ENCODE results near the gene CCIN.

CCIN gene

DNA sequence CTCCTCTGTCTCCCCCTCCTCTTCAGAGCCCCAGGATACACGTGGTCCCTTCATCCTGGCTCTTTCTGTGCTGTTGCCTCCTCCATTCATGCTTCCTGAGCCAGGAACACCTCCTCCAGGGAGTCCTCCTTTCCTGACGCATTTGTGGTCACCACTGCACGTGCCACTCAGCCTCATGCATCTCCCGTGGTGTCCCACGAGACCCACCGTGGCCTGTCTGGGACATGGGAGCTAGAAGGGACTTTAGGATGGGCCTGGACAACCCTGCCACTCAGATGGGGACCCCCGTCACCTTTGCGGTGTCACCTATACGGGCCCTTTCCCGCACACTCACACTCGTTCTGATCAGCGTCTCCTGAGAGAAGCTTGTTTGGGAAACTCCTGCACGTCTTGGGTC, 25.9 kb upstream of the CCIN start:
- in situ Hi-C loops (cut with HindIII; ENCODE audit: low pct_unique_long_range_greater_than_20kb, low sequenced_read_pairs) = no loop called here
- DNase-seq (ENCODE audit: low read depth in 1 of 2, low spot score in 1 of 2) = no peak
- no peak for TF ChIP-seq JUND (IDR thresholded peaks at IDR 0.05; ENCODE audit: low read depth)

DNA sequence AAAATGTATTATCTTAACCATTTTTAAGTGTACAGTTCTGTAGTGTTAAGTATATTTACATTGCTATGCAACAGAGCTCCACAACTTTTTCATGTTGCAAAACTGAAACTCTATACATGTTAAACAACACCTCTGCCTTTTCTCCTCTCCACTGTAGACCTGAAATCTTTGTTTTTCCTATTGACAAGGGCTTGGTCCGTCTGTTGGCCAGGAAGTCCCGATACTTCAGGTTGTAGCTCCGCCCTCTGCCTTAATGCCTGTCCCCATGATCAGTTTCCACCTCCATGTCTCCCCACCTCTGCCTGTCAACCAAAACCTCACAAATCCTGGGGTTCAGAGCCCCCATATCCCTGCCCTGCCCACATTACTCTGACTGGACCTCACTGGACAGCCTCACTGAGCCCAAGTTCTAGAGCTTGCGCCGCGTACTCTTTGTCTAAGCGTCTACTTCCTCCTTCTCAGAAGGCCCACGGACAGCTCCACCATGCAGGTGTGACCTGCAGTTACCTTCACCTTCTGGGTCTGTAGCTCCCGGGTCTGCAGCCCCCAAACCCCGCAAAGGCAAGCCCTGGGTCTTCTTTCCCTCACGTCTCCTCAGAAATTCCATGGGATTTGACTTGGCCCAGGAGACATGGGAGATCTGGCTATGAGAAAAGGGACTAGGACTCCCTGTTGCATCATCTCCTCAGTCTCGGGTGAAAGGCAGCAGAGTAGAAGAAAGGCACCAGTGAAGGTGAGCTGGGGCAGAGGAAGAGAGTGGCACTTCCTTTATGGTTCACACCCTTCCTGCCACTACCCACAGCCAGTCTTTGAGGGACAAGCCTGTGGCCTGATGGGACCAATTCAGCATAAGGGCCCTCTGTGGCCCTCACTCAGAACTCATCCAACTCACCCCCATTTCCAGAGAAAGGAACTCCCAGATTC, 24.6 kb upstream of the CCIN start:
- no peak for TF ChIP-seq JUND (IDR thresholded peaks at IDR 0.05; ENCODE audit: low read depth)
- DNase-seq (ENCODE audit: low read depth in 1 of 2, low spot score in 1 of 2) = no peak
- in situ Hi-C loops (cut with HindIII; ENCODE audit: low pct_unique_long_range_greater_than_20kb, low sequenced_read_pairs) = no loop called here

DNA sequence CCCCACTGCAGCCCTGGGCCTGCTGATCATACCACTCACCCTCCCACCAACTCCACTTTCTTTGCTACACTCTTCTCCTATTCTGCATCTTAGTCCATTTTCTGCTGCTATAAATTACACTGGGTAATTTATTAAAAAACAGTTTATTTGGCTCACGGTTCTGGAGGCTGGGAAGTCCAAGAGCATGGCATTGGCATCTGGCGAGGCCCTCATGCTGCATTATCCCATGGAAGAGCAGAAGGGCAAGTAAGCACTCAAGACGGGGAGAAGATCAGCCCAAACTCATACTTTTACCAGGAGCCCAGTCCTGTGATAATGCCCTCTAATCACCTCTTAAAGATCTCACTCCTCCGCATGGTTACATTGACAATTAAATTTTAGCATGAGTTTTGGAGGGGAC, 23.2 kb upstream of the CCIN start:
- in situ Hi-C loops (cut with HindIII; ENCODE audit: low pct_unique_long_range_greater_than_20kb, low sequenced_read_pairs) = no loop called here
- DNase-seq (ENCODE audit: low read depth in 1 of 2, low spot score in 1 of 2) = no peak
- no peak for TF ChIP-seq JUND (IDR thresholded peaks at IDR 0.05; ENCODE audit: low read depth)

DNA sequence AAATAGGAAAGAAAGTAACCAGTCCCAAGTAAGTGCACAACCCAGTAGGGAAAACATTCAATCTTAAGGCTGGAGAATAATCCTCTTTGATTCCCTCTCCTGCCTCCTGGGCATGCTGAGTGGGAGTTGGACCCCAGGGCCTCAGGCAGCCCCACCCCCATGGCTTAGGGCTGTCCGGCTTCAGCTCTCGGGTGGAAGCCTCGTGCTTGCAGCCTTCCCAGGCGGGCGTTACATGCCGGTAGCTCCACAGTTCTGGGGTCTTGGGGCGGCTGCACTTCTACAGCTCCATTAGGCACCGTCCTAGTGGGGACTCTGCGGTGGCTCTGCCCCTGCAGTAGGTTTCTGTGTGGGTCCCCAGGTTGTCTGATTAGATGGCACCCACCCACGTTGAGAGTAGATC, 22.5 kb upstream of the CCIN start:
- in situ Hi-C loops (cut with HindIII; ENCODE audit: low pct_unique_long_range_greater_than_20kb, low sequenced_read_pairs) = no loop called here
- no peak for DNase-seq (ENCODE audit: low read depth in 1 of 2, low spot score in 1 of 2)
- TF ChIP-seq JUND (IDR thresholded peaks at IDR 0.05; ENCODE audit: low read depth) = no peak

DNA sequence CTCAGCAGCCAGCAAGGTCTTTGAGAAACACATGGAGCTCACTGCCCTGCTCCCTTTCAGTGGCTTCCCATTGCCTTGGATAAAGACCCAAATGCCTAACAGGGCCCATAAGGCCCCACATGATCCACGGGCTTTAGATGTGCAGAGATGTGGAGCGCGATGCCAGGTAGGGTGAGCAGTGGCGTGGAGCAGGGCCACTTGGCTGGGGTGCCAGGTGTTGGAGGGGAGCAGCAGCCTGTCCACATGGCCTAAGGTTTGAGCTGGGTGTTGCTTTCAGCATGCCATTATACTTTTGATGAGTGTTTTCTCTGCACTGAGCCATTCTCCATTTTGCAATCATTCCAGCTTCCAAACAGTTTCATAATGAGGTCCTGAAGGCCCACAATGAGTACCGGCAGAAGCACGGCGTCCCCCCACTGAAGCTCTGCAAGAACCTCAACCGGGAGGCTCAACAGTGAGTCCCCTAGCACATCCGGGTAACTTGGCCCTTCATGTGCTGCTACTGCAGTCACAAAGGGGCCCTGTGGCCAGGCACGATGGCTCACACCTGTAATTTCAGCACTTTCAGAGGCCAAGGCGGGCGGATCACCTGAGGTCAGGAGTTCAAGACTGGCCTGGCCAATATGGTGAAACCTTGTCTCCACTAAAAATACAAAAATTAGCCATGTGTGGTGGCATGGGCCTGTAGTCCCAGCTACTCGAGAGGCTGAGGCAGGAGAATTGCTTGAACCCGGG, 21.6 kb upstream of the CCIN start:
- in situ Hi-C loops (cut with HindIII; ENCODE audit: low pct_unique_long_range_greater_than_20kb, low sequenced_read_pairs) = no loop called here
- DNase-seq (ENCODE audit: low read depth in 1 of 2, low spot score in 1 of 2) = no peak
- no peak for TF ChIP-seq JUND (IDR thresholded peaks at IDR 0.05; ENCODE audit: low read depth)

DNA sequence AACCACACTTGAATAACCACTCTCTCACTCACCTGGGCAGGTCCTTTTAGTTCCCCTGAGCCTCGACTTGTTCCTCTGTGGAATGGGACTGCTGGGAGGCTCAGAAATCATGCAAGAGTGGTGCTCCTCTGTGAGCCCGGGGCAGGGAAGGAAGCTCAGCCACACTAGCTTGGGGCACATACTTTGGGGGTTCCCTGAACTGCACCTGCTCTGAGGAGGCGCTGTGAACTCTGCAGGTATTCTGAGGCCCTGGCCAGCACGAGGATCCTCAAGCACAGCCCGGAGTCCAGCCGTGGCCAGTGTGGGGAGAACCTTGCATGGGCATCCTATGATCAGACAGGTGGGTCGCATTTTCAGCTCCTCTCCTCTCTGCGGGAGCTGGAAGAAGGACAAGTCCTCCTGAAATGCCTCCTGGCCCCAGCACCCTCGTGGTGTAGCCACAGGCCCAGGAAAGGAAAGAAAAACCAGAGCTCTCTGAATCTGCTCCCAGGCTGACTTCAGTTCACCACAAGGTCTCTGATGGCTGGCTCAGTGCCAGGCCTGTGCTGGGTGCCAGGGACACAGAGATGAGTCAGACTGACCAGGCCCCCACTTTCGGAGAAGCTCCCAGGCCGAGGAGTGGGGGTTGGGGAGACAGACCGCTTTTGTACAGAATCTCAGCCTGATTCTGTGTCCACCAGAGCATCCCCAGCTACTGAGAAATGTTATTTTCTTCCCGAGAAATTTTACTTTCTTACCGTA, 20.7 kb upstream of the CCIN start:
- DNase-seq (ENCODE audit: low read depth in 1 of 2, low spot score in 1 of 2) = no peak
- no peak for TF ChIP-seq JUND (IDR thresholded peaks at IDR 0.05; ENCODE audit: low read depth)
- in situ Hi-C loops (cut with HindIII; ENCODE audit: low pct_unique_long_range_greater_than_20kb, low sequenced_read_pairs) = no loop called here

DNA sequence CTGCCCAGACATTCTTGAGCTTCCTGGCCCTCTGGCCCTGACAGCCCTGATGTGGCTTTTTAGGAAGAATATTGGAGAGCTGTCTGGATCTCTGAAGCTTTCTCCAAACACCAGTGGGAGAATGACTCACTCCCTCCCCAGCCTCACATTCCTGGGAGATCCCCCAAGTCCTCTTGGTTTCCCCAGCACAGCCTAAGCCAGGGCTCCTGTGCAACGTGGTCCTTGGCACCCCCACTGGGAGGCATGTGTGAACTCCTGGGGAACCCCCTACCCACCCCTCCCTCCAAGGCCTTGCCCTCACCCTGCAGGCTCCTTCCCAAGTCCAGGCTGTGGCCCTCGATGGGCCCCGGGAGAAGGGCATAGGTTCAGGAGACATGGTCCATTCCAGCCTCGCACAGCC, 20.0 kb upstream of the CCIN start:
- no peak for DNase-seq (ENCODE audit: low read depth in 1 of 2, low spot score in 1 of 2)
- no peak for TF ChIP-seq JUND (IDR thresholded peaks at IDR 0.05; ENCODE audit: low read depth)
- in situ Hi-C loops (cut with HindIII; ENCODE audit: low pct_unique_long_range_greater_than_20kb, low sequenced_read_pairs) = no loop called here

DNA sequence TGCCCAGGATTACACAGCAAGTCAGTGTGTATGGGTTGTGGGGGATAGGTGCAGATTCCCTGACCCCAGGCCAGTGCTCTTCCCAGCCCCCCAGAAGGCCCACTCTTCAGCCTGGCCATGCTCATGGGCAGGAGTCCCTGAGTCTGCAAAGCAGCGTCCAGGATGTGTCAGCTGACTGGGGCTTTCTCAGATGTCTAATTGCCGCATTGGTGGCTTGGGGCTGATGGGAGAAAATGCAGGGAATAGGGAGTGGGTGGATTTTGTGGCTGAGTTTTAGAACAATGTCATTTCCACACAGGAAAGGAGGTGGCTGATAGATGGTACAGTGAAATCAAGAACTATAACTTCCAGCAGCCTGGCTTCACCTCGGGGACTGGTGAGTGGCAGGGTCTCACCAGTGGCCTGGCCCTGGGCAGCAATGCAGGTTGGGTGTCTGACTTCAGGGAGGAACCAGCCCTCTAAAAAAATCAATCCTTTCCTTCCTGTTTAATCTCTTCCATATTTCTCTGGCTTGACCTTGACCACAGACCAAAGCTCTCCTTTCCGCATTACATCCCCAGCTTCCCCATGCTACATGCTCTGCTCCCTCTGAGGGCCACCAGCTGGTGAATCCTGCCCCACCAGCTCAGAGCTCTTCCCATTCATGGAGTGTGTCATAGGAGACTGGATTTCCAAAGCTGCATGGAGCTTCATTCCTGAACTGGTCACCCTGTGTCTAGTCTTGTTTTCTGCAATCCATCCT, 18.4 kb upstream of the CCIN start:
- in situ Hi-C loops (cut with HindIII; ENCODE audit: low pct_unique_long_range_greater_than_20kb, low sequenced_read_pairs) = no loop called here
- no peak for TF ChIP-seq JUND (IDR thresholded peaks at IDR 0.05; ENCODE audit: low read depth)
- DNase-seq (ENCODE audit: low read depth in 1 of 2, low spot score in 1 of 2) = no peak

DNA sequence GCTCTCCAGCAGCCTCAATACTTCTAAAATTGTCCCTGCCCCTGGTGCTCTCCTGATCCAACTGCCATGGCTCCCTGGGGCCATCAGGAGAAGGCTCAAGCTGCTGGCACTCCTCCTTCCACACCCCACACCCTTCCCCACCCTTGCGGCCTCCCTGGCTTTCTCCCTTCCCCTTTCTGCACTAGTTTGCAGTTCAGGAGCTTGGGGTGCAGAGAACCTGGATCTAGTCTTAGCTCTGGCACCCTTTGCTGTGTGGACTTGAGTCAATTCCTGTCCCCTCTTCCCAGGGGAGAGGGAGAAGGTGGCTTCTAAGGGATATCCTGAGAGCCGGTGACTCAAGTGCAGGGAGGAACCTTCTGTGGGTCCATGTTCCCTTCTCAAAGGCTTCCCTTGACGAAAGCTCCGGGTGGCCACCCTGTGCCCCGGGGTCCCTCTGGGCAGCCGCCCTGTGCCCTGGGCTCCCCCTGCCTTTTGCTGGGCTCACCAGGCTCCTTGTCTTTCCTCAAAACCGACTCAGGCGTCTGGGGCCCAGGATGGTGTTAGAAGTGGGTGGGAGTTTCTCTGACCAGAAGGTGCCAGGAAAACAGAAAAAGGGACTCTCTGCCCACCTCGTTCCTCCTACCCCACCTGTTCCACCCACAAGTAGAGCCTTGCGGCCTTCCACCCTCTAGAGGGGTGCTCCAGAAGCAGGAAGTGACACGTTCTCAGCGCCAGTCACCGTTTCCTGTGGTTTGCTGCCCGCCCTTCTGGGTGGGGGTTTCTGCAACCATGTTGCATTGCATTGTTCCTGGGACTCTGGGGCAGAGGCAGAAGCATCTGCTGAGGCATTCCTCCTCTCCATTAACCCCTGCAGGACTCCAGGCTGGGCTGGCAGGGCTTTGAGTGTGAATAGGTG, 17.6 kb upstream of the CCIN start:
- no peak for TF ChIP-seq JUND (IDR thresholded peaks at IDR 0.05; ENCODE audit: low read depth)
- DNase-seq (ENCODE audit: low read depth in 1 of 2, low spot score in 1 of 2) = no peak
- in situ Hi-C loops (cut with HindIII; ENCODE audit: low pct_unique_long_range_greater_than_20kb, low sequenced_read_pairs) = no loop called here

DNA sequence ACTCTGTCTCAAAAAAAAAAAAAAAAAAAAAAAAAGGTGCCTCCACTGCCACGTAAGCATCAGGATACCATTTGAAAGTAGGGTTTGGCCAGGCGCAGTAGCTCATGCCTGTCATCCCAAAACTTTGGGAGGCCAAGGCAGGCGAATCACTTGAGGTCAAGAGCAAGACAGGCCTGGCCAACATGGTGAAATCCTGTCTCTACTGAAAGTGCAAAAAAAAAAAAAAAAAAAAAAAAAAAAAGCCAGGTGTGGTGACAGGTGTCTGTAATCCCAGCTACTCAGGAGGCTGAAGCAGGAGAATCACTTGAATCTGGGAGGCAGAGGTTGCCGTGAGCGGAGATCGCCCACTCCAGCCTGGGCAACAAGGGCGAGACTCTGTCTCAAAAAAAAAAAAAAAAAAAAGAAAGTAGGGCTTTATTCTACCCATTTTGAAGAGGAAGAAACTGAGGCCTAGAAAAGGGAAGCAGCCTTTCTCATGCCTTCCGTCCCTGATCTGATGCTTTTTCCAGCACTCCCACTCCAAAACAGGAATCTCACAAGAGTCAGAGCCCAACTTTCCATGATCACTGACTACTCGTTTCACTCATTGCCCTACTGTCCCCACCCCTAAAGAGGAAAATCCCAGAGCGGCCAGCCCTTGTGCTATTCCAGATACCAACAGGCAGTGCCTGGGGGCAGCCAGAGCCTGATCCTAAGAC, 16.3 kb upstream of the CCIN start:
- in situ Hi-C loops (cut with HindIII; ENCODE audit: low pct_unique_long_range_greater_than_20kb, low sequenced_read_pairs) = no loop called here
- no peak for DNase-seq (ENCODE audit: low read depth in 1 of 2, low spot score in 1 of 2)
- no peak for TF ChIP-seq JUND (IDR thresholded peaks at IDR 0.05; ENCODE audit: low read depth)

DNA sequence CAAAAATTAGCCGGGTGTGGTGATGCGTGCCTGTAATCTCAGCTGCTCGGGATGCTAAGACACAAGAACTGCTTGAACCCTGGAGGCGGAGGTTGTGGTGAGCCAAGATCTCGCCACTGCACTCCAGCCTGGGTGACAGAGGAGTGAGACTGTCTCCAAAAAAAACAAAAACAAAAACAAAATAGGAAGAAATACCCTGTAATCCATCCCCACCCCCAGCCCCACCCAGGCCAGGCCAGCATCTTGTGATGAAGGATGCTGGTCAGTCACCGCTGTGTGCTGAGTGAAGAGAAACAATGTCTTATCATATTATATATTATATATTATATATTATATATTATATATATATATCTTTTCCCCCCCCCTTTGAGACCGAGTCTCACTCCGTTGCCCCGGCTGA, 15.4 kb upstream of the CCIN start:
- no peak for TF ChIP-seq JUND (IDR thresholded peaks at IDR 0.05; ENCODE audit: low read depth)
- no peak for DNase-seq (ENCODE audit: low read depth in 1 of 2, low spot score in 1 of 2)
- in situ Hi-C loops (cut with HindIII; ENCODE audit: low pct_unique_long_range_greater_than_20kb, low sequenced_read_pairs) = no loop called here

Data from T47D (cell line).